Fibroblast of pulmonary artery (primary cell): Measurements from ENCODE around the gene BCAR3.

ENCODE experiments used
- DNase-seq: peaks from one replicate; pipeline ENCODE4 v3.0.0-alpha.2; 2010; ENCODE audit warnings: low read depth
- H3K4me3 ChIP-seq: replicated peaks from 2 replicates; pipeline ENCODE4 v1.5.1; 2011; ENCODE audit warnings: low read depth, mild to moderate bottlenecking, control low read depth, low read length, moderate library complexity
- CTCF ChIP-seq: IDR thresholded peaks from 2 replicates; pipeline ENCODE4 v1.5.1; 2011; ENCODE audit warnings: mild to moderate bottlenecking, control low read depth, low read length, inconsistent platforms; ENCODE audit errors: missing control alignments

BCAR3 gene

GRCh38 chr1:93707956-93708355, 26.3 kb upstream of the BCAR3 start:
- no peak for TF ChIP-seq CTCF
- no peak for DNase-seq
- no peak overlapping the region for H3K4me3 ChIP-seq

- no peak for DNase-seq
- TF ChIP-seq CTCF, result no peak
- H3K4me3 ChIP-seq, result no peak overlapping the region
Measured at GRCh38 chr1:93705892-93706500, 24.4 kb upstream of the BCAR3 start.

GRCh38 chr1:93704052-93704451, 22.4 kb upstream of the BCAR3 start:
- TF ChIP-seq CTCF, result no peak
- H3K4me3 ChIP-seq, result no peak overlapping the region

GRCh38 chr1:93703643-93704042, 22.0 kb upstream of the BCAR3 start:
- H3K4me3 ChIP-seq, result no peak overlapping the region
- no peak for TF ChIP-seq CTCF

More at GRCh38 chr1:93704052-93704451, 22.4 kb upstream of the BCAR3 start:
- no peak for DNase-seq

GRCh38 chr1:93702828-93703183, 21.2 kb upstream of the BCAR3 start:
- peak; percentile 16 for TF ChIP-seq CTCF
- no peak for DNase-seq
- no peak overlapping the region for H3K4me3 ChIP-seq

More at GRCh38 chr1:93703643-93704042, 22.0 kb upstream of the BCAR3 start:
- DNase-seq, result no peak

- DNase-seq, result no peak
- no peak overlapping the region for H3K4me3 ChIP-seq
- no peak for TF ChIP-seq CTCF
Measured at GRCh38 chr1:93702111-93702827, 20.6 kb upstream of the BCAR3 start.

- no peak overlapping the region for H3K4me3 ChIP-seq
- DNase-seq, result peak; percentile 92
Measured at GRCh38 chr1:93701629-93702028, 20.0 kb upstream of the BCAR3 start.

More at GRCh38 chr1:93701629-93702028, 20.0 kb upstream of the BCAR3 start:
- TF ChIP-seq CTCF, result no peak
